Measurements from ENCODE around the gene CRMP1. TPM values are rescaled to one million over a fixed set of nuclear protein-coding genes. Genes with fewer than 3 reads are reported as not detected.
"Not testable (repeated sequence)": the region's sequence is repeated elsewhere in the genome, so short reads cannot be mapped to it uniquely, and the experiment has no call there.

The CRMP1 gene
- total RNA-seq, 4 donors from 2014 or later = 0.64 to 0.76 TPM; not detected in 2

- DNase-seq (ENCODE audit: low spot score in 2 of 2) = no peak
- no peak overlapping the region for H3K27ac ChIP-seq
Measured at GRCh38 chr4:5812506-5813229, 80.2 kb downstream of the CRMP1 start.

GRCh38 chr4:5812057-5812456 lies 80.8 kb downstream of the CRMP1 start:
- H3K4me3 ChIP-seq; H3K9me3 ChIP-seq; DNase-seq (ENCODE audit: low spot score in 2 of 2); H3K27ac ChIP-seq; H3K4me1 ChIP-seq; H3K27me3 ChIP-seq: not testable (repeated sequence)
- 84% methylated on average over 5 of the region's 5 CpGs for WGBS
- peaks cover 63% of the 10 kb centered on the region for H3K36me3 ChIP-seq

More at GRCh38 chr4:5812506-5813229, 80.2 kb downstream of the CRMP1 start:
- no peak for TF ChIP-seq POLR2A (IDR thresholded peaks at IDR 0.05)
- peak; percentile 43 to 49 for TF ChIP-seq CTCF (IDR thresholded peaks at IDR 0.05)
- TF ChIP-seq POLR2AphosphoS5 (IDR thresholded peaks at IDR 0.05) = no peak
- no peak for TF ChIP-seq EP300 (IDR thresholded peaks at IDR 0.05)
- WGBS = 77% methylated on average over 8 of the region's 9 CpGs
- Histone ChIP-seq H3K27me3 (no peaks in the 10 kb centered on the region), H3K4me1 (no peaks in the 10 kb centered on the region), H3K4me3 (no peak overlapping the region), H3K36me3 (peaks cover 58% of the 10 kb centered on the region), H3K9me3 (no peaks in the 10 kb centered on the region)

- no peak overlapping the region for H3K4me3 ChIP-seq
- TF ChIP-seq POLR2AphosphoS5 (IDR thresholded peaks at IDR 0.05) (no peak), CTCF (IDR thresholded peaks at IDR 0.05) (no peak), EP300 (IDR thresholded peaks at IDR 0.05) (no peak), POLR2A (IDR thresholded peaks at IDR 0.05) (no peak)
- DNase-seq (ENCODE audit: low spot score in 2 of 2) = no peak
- H3K36me3 ChIP-seq = peaks cover 71% of the 10 kb centered on the region
- 77% methylated on average over 12 of the region's 12 CpGs for WGBS
- no peaks in the 10 kb centered on the region for H3K4me1 ChIP-seq
- H3K27ac ChIP-seq = no peak overlapping the region
- no peaks in the 10 kb centered on the region for H3K27me3 ChIP-seq
- H3K9me3 ChIP-seq = no peaks in the 10 kb centered on the region
Measured at GRCh38 chr4:5810770-5811430, 82.0 kb downstream of the CRMP1 start.

GRCh38 chr4:5810151-5810550 lies 82.7 kb downstream of the CRMP1 start:
- no peak for DNase-seq (ENCODE audit: low spot score in 2 of 2)
- H3K27ac ChIP-seq = no peak overlapping the region
- H3K4me3 ChIP-seq = no peak overlapping the region
- H3K27me3 ChIP-seq = no peaks in the 10 kb centered on the region
- no peaks in the 10 kb centered on the region for H3K4me1 ChIP-seq
- TF ChIP-seq CTCF (IDR thresholded peaks at IDR 0.05) = no peak
- TF ChIP-seq EP300 (IDR thresholded peaks at IDR 0.05) = no peak
- no peak for TF ChIP-seq POLR2AphosphoS5 (IDR thresholded peaks at IDR 0.05)
- TF ChIP-seq POLR2A (IDR thresholded peaks at IDR 0.05) = no peak
- peaks cover 74% of the 10 kb centered on the region for H3K36me3 ChIP-seq
- no peaks in the 10 kb centered on the region for H3K9me3 ChIP-seq
- WGBS = 88% methylated on average over 1 of the region's 3 CpGs

- Histone ChIP-seq H3K27me3 (no peaks in the 10 kb centered on the region), H3K4me1 (no peaks in the 10 kb centered on the region), H3K36me3 (peaks cover 75% of the 10 kb centered on the region), H3K27ac (no peak overlapping the region), H3K4me3 (no peak overlapping the region), H3K9me3 (no peaks in the 10 kb centered on the region)
- WGBS = 87% methylated on average over 11 of the region's 12 CpGs
- no peak for DNase-seq (ENCODE audit: low spot score in 2 of 2)
- TF ChIP-seq CTCF (IDR thresholded peaks at IDR 0.05) = no peak
- TF ChIP-seq POLR2AphosphoS5 (IDR thresholded peaks at IDR 0.05) = no peak
- TF ChIP-seq POLR2A (IDR thresholded peaks at IDR 0.05) = no peak
- no peak for TF ChIP-seq EP300 (IDR thresholded peaks at IDR 0.05)
Measured at GRCh38 chr4:5809216-5809776, 83.6 kb downstream of the CRMP1 start.
